ENCODE data around the gene DNAI2. TPM values are rescaled to one million over a fixed set of nuclear protein-coding genes. Genes with fewer than 3 reads are reported as not detected.

The DNAI2 gene
- total and polyA plus RNA-seq, 4 donors = 0.69 to 7.4 (median 5.9) TPM

DNA sequence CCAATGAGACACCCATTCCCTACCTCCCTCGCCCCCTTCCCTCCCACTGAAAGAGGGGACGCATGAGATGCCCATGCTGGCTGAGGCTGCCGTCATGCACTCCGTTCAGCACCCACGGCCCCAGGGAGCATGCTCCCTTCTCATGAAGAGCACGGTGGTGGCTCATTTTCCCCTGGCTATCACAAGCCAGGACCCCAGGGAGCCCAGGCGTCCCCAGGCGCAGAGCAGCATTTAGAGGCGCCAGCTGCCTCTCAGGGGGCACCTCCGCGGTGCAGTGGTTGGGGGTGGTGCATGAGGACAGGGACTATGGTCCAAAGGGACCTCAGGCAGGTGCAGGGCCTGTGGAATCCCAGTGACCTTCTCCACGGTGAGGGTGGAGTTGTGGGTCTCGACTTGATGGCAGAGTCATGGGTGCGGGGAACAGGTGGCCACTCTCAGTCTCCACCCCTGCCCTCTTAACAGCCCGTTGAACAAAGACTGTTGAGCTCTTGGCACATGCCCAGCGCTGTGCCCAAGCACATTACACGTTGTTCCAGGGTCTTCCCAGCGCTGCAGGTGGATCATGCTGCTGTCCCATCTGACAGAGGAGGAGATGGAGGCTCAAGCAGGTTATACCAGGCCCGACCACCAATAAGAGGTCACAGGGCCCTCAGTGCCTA lies 65.6 kb downstream of the DNAI2 start:
- Histone ChIP-seq H3K27ac (ENCODE audit: low read depth, low read length) (no peak overlapping the region), H3K4me3 (ENCODE audit: low read depth, low read length) (no peak overlapping the region), H3K9me3 (ENCODE audit: control insufficient read depth, insufficient read depth, low read length) (no peaks in the 10 kb centered on the region), H3K27me3 (ENCODE audit: control insufficient read depth, insufficient read depth, low read length) (no peaks in the 10 kb centered on the region), H3K4me1 (ENCODE audit: control insufficient read depth, insufficient read depth, low read length) (peaks cover 47% of the 10 kb centered on the region), H3K36me3 (ENCODE audit: control insufficient read depth, insufficient read depth, low read length) (peaks cover 2% of the 10 kb centered on the region)
- DNase-seq (ENCODE audit: low read depth in 4 of 6, low spot score in 6 of 6) = no peak
- WGBS (ENCODE audit: insufficient coverage) = 86% methylated on average over 13 of the region's 19 CpGs

DNA sequence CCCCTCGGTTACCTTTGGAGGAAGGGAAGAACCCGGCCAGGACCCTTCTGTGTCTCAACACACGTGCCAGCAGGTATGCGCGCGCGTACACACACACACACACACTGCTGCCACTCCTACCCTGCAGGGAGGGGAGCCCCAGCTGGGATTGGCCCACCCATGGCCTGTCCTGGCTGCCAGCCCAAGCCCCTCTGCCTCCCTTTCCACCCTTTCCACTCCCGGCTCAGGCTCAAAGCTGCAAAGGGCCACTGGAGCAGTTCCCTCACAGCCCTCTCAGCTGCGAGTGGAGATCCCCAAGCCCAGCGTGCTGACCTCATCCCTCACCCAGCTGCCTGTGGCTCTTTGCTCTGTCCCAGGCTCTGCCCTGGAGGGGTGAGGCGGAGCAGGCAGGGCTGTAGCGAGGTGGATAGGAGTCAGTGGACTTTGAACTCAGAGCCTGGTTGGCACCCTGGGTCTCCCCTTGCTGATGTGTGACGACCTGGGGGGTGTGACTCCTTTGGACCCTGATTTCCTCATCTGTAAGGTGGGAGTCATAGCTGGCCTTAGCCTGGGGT lies 66.5 kb downstream of the DNAI2 start:
- no peak overlapping the region for H3K27ac ChIP-seq (ENCODE audit: low read depth, low read length)
- H3K4me1 ChIP-seq (ENCODE audit: control insufficient read depth, insufficient read depth, low read length) = peaks cover 43% of the 10 kb centered on the region
- H3K9me3 ChIP-seq (ENCODE audit: control insufficient read depth, insufficient read depth, low read length) = no peaks in the 10 kb centered on the region
- H3K4me3 ChIP-seq (ENCODE audit: low read depth, low read length) = no peak overlapping the region
- 65% methylated on average over 7 of the region's 13 CpGs for WGBS (ENCODE audit: insufficient coverage)
- H3K36me3 ChIP-seq (ENCODE audit: control insufficient read depth, insufficient read depth, low read length) = peaks cover 2% of the 10 kb centered on the region
- DNase-seq (ENCODE audit: low read depth in 4 of 6, low spot score in 6 of 6) = peak in 1 of 6 donors; percentile 25
- no peaks in the 10 kb centered on the region for H3K27me3 ChIP-seq (ENCODE audit: control insufficient read depth, insufficient read depth, low read length)

DNA sequence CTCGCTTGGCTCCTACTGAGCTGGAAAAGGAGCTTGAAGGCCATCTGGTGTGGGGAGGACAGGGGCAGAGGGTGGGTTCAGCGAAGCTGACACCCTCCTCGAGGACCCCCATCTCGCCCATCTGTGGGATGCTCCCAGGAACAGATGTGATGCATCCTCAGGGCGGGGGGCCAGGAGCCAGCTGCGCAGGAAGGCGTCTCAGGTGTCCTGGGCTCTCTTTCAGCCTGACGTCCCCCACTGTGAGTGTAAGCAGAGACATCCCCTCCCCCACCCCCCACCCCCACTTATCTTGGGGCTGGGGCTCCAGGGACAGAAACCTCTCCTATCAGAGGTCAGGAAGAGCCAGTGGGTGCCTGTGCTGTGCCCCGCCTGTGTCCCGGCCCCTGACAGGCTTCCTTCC lies 68.2 kb downstream of the DNAI2 start:
- Histone ChIP-seq H3K4me3 (ENCODE audit: low read depth, low read length) (no peak overlapping the region), H3K36me3 (ENCODE audit: control insufficient read depth, insufficient read depth, low read length) (peaks cover 2% of the 10 kb centered on the region), H3K9me3 (ENCODE audit: control insufficient read depth, insufficient read depth, low read length) (no peaks in the 10 kb centered on the region), H3K27ac (ENCODE audit: low read depth, low read length) (no peak overlapping the region), H3K27me3 (ENCODE audit: control insufficient read depth, insufficient read depth, low read length) (no peaks in the 10 kb centered on the region), H3K4me1 (ENCODE audit: control insufficient read depth, insufficient read depth, low read length) (peaks cover 33% of the 10 kb centered on the region)
- no peak for DNase-seq (ENCODE audit: low read depth in 4 of 6, low spot score in 6 of 6)
- 73% methylated on average over 9 of the region's 10 CpGs for WGBS (ENCODE audit: insufficient coverage)

DNA sequence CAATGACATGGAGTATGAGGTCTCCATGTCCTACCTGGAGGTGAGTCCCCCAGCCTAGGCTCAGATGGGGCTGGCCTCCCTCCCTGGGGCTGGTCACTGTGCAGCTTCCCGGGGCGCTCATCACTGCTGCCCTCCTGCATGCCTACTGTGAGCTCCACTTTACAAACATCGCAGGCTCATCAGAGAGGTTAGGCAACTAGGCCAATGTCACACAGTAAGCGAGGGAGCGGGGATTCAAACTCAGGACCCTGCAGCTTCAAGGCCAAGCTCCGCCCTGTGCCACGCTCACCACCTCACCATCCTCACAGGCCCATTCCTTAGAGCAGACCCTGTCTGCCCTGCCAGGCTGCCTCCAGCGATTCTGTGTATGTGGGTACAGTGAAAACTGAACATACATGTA lies 69.1 kb downstream of the DNAI2 start:
- H3K4me3 ChIP-seq (ENCODE audit: low read depth, low read length) = no peak overlapping the region
- H3K4me1 ChIP-seq (ENCODE audit: control insufficient read depth, insufficient read depth, low read length) = peaks cover 24% of the 10 kb centered on the region
- H3K27ac ChIP-seq (ENCODE audit: low read depth, low read length) = no peak overlapping the region
- no peak for DNase-seq (ENCODE audit: low read depth in 4 of 6, low spot score in 6 of 6)
- 93% methylated on average over 7 of the region's 8 CpGs for WGBS (ENCODE audit: insufficient coverage)
- H3K9me3 ChIP-seq (ENCODE audit: control insufficient read depth, insufficient read depth, low read length) = no peaks in the 10 kb centered on the region
- peaks cover 2% of the 10 kb centered on the region for H3K36me3 ChIP-seq (ENCODE audit: control insufficient read depth, insufficient read depth, low read length)
- H3K27me3 ChIP-seq (ENCODE audit: control insufficient read depth, insufficient read depth, low read length) = no peaks in the 10 kb centered on the region

DNA sequence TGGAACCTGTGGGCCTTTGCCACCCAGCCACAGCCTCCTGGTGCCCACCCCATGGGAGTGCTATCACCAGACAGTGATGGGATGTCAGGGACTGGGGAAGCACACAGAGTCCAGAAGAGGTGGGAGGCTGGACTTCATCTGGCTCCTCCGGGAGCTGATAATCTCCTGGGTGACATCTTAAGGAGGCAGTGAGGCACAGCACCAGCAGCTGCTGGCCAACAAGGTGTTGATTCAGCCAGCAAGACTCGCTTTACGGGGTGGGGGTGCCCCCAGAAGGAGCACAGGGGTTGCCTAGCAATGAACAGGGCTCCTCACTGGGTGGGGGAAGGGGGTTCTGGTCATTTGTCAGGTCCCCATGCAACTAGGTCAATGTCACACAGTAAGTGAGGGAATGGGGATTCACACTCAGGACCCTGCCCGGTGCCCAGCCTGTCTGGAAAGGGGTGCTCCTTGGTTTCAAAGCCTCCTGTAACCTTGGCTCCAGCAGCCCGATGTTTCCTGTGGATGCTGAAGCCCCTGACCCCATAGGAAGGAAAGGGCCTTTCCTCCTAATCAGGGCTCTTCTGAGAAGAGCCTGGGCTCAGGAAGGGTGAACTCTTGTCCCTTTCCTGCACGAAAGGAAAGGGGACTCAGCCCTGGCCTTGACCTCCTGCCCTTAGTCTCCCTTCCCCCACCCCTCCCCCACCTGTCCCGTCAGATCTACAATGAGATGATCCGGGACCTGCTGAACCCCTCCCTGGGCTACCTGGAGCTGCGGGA lies 69.7 kb downstream of the DNAI2 start:
- Histone ChIP-seq H3K27me3 (ENCODE audit: control insufficient read depth, insufficient read depth, low read length) (no peaks in the 10 kb centered on the region), H3K9me3 (ENCODE audit: control insufficient read depth, insufficient read depth, low read length) (no peaks in the 10 kb centered on the region), H3K36me3 (ENCODE audit: control insufficient read depth, insufficient read depth, low read length) (peaks cover 2% of the 10 kb centered on the region), H3K4me3 (ENCODE audit: low read depth, low read length) (no peak overlapping the region), H3K4me1 (ENCODE audit: control insufficient read depth, insufficient read depth, low read length) (peaks cover 18% of the 10 kb centered on the region), H3K27ac (ENCODE audit: low read depth, low read length) (no peak overlapping the region)
- no peak for DNase-seq (ENCODE audit: low read depth in 4 of 6, low spot score in 6 of 6)
- 65% methylated on average over 9 of the region's 9 CpGs for WGBS (ENCODE audit: insufficient coverage)

DNA sequence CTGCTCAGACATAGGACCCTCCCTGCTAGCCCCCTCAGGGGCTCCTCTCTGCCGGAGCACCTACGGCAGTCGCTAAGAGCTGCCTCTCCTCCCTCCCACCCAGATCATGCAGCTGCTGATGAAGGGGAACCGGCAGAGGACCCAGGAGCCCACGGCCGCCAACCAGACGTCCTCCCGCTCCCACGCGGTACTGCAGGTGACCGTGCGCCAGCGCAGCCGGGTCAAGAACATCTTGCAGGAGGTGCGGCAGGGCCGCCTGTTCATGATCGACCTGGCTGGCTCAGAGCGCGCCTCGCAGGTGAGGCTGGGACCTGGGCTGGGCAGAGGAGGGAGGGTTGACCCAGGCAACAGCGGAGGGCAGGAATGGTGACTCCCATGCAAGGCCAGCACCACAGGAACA lies 70.6 kb downstream of the DNAI2 start:
- no peaks in the 10 kb centered on the region for H3K9me3 ChIP-seq (ENCODE audit: control insufficient read depth, insufficient read depth, low read length)
- H3K36me3 ChIP-seq (ENCODE audit: control insufficient read depth, insufficient read depth, low read length) = no peaks in the 10 kb centered on the region
- no peak overlapping the region for H3K27ac ChIP-seq (ENCODE audit: low read depth, low read length)
- H3K27me3 ChIP-seq (ENCODE audit: control insufficient read depth, insufficient read depth, low read length) = no peaks in the 10 kb centered on the region
- DNase-seq (ENCODE audit: low read depth in 4 of 6, low spot score in 6 of 6) = no peak
- H3K4me3 ChIP-seq (ENCODE audit: low read depth, low read length) = no peak overlapping the region
- H3K4me1 ChIP-seq (ENCODE audit: control insufficient read depth, insufficient read depth, low read length) = peaks cover 14% of the 10 kb centered on the region
- 82% methylated on average over 21 of the region's 21 CpGs for WGBS (ENCODE audit: insufficient coverage)

DNA sequence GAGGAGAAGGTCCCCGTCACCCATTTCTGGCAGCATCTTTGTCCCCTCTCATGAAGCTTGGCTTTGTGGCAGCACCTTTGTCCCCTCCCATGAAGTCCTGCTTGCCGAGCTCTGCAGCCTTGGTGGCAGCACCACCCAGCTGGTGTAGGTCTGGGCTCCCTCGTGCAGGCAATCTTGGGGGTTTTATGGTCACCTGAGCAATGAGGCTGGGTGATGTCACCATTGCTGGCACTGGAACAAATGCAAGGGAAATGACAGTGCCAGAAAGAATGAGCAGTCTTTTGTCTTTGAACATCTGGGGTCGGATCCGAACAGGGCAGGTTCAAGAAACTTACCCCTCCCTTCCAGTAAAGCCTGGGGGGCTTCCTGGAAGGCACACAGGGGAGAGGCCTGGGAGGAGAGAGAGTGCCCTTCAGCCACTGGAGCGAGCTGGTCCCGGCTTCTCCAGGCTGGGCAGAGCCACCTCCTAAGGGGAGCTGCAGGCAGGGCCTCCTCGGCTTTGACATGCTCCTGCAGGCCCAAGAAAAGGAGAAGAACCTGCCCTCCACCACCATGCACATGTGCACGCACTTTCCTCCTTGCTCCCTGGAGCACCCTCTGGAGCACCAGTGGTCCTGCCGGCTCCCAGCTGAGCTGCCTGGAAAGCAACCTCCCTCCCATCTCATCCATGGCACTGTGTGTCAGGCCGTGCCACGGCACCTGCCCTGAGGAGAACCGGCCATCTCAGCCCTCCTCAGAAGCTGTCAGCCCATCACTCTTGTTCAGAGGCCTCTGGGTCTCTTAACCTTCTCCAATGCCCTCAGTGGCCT lies 71.6 kb downstream of the DNAI2 start:
- no peaks in the 10 kb centered on the region for H3K36me3 ChIP-seq (ENCODE audit: control insufficient read depth, insufficient read depth, low read length)
- no peak overlapping the region for H3K27ac ChIP-seq (ENCODE audit: low read depth, low read length)
- 79% methylated on average over 13 of the region's 13 CpGs for WGBS (ENCODE audit: insufficient coverage)
- H3K4me3 ChIP-seq (ENCODE audit: low read depth, low read length) = no peak overlapping the region
- no peak for DNase-seq (ENCODE audit: low read depth in 4 of 6, low spot score in 6 of 6)
- no peaks in the 10 kb centered on the region for H3K9me3 ChIP-seq (ENCODE audit: control insufficient read depth, insufficient read depth, low read length)
- H3K27me3 ChIP-seq (ENCODE audit: control insufficient read depth, insufficient read depth, low read length) = peaks cover 4% of the 10 kb centered on the region
- H3K4me1 ChIP-seq (ENCODE audit: control insufficient read depth, insufficient read depth, low read length) = peaks cover 4% of the 10 kb centered on the region

DNA sequence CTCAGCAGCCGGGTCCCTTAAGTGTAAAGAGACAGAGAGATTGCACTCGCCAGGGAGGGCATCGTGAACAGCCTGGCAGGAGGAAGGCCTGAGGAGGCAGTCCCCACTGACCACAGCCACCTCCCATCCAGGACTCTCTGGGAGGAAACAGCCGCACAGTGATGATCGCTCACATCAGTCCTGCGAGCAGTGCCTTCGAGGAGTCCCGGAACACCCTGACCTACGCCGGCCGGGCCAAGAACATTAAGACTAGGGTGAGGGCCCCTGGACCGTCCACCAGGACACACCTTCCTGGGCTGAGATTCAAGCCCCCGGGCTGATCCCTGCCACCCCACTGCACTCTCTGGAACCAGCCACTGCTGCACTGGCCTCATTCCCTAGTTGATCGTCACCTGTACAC lies 73.6 kb downstream of the DNAI2 start:
- peaks cover 23% of the 10 kb centered on the region for H3K27me3 ChIP-seq (ENCODE audit: control insufficient read depth, insufficient read depth, low read length)

DNA sequence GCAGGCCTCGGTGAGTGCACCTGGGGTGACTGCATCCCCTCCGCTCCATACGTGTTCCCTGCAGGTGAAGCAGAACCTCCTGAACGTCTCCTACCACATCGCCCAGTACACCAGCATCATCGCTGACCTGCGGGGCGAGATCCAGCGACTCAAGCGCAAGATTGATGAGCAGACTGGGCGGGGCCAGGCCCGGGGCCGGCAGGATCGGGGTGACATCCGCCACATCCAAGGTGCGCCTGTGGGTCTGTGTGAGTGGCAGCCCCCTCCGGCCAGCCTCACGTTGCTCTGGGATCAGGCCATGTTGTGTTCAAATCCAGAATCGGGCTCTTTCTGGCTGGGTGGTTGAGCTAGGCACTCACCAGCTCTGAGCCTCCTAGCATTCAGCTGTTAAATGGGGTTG lies 75.1 kb downstream of the DNAI2 start:
- Histone ChIP-seq H3K9me3 (ENCODE audit: control insufficient read depth, insufficient read depth, low read length) (no peaks in the 10 kb centered on the region), H3K4me3 (ENCODE audit: low read depth, low read length) (no peak overlapping the region), H3K27me3 (ENCODE audit: control insufficient read depth, insufficient read depth, low read length) (peaks cover 36% of the 10 kb centered on the region), H3K4me1 (ENCODE audit: control insufficient read depth, insufficient read depth, low read length) (peaks cover 11% of the 10 kb centered on the region), H3K36me3 (ENCODE audit: control insufficient read depth, insufficient read depth, low read length) (no peaks in the 10 kb centered on the region), H3K27ac (ENCODE audit: low read depth, low read length) (no peak overlapping the region)
- 77% methylated on average over 19 of the region's 19 CpGs for WGBS (ENCODE audit: insufficient coverage)
- DNase-seq (ENCODE audit: low read depth in 4 of 6, low spot score in 6 of 6) = no peak

More for the DNA sequence above, 73.6 kb downstream of the DNAI2 start:
- Histone ChIP-seq H3K4me3 (ENCODE audit: low read depth, low read length) (no peak overlapping the region), H3K27ac (ENCODE audit: low read depth, low read length) (no peak overlapping the region), H3K4me1 (ENCODE audit: control insufficient read depth, insufficient read depth, low read length) (peaks cover 11% of the 10 kb centered on the region), H3K9me3 (ENCODE audit: control insufficient read depth, insufficient read depth, low read length) (no peaks in the 10 kb centered on the region), H3K36me3 (ENCODE audit: control insufficient read depth, insufficient read depth, low read length) (no peaks in the 10 kb centered on the region)
- WGBS (ENCODE audit: insufficient coverage) = 87% methylated on average over 12 of the region's 14 CpGs
- no peak for DNase-seq (ENCODE audit: low read depth in 4 of 6, low spot score in 6 of 6)

Data from spinal cord (tissue), 10 donors.